Fibroblast of mammary gland (primary cell): ENCODE data around the gene RALGAPB.
A peak's percentile ranks its signal among the peaks of the same experiment; 100 is the strongest.
"Not testable (repeated sequence)": the region's sequence is repeated elsewhere in the genome, so short reads cannot be mapped to it uniquely, and the experiment has no call there.

Experiments used
- DNase-seq: peaks from one replicate; pipeline ENCODE4 v3.0.0-alpha.2; 2010; ENCODE audit warnings: low read depth
- H3K4me3 ChIP-seq: 2 replicates; pipeline ENCODE4 v1.5.1; 2011; ENCODE audit warnings: low read depth, mild to moderate bottlenecking, low read length, moderate library complexity; ENCODE audit not compliant: control insufficient read depth
- CTCF ChIP-seq: conservative IDR thresholded peaks from 2 replicates; pipeline ENCODE4 v1.5.1; 2011; ENCODE audit warnings: low read depth, low read length, inconsistent platforms; ENCODE audit not compliant: control insufficient read depth, insufficient read depth

The RALGAPB gene

DNA sequence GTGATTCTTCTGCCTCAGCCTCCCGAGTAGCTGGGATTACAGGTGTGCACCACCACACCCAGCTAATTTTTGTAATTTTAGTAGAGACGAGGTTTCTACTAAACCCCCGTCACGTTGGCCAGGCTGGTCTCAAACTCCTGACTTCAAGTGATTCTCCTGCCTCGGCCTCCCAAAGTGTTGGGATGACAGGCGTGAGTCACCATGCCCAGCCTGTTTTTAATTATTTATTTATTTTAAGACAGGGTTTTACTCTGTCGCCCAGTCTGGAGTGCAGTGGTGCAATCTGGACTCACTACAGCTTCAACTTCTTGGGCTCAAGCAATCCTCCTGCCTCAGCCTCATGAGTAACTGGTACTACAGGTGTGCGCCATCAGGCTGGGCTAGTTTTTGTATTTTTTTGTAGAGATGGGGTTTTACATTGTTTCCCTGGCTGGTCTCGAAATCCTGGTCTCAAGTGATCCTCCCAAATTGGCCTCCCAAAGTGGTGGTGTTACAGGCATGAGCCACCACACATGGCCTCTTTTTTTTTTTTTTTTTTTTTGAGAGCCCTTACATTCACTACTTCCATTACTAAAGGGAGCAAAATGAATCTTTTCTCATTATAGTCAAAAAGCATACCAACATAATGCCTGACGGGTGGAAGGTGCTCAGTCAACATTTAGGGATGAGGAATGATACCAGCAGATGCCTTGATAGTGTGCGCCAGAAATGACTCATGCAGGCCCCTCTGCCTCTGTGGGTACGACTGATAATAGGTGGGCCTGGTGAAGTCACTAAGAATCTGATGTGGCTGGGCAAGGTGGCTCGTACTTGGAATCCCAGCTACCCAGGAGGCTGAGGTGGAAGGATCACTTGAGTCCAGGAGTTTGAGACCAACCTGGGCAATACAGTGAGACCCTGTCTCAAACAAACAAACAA lies 17.8 kb upstream of the RALGAPB start:
- no peak overlapping the region for H3K4me3 ChIP-seq
- no peak for DNase-seq
- no peak for TF ChIP-seq CTCF

- TF ChIP-seq CTCF = no peak
- DNase-seq = no peak
- H3K4me3 ChIP-seq = no peak overlapping the region
Observed at GRCh38 chr20:38458314-38458713, 14.3 kb upstream of the RALGAPB start.

- DNase-seq = peak; percentile 67
- H3K4me3 ChIP-seq = no peak overlapping the region
- TF ChIP-seq CTCF = no peak
Observed at GRCh38 chr20:38460040-38460623, 12.5 kb upstream of the RALGAPB start.

GRCh38 chr20:38460631-38461030 lies 12.0 kb upstream of the RALGAPB start:
- not testable (repeated sequence) for DNase-seq

GRCh38 chr20:38461167-38461566 lies 11.5 kb upstream of the RALGAPB start:
- H3K4me3 ChIP-seq, DNase-seq: not testable (repeated sequence)

More at GRCh38 chr20:38460631-38461030, 12.0 kb upstream of the RALGAPB start:
- not testable (repeated sequence) for H3K4me3 ChIP-seq

DNA sequence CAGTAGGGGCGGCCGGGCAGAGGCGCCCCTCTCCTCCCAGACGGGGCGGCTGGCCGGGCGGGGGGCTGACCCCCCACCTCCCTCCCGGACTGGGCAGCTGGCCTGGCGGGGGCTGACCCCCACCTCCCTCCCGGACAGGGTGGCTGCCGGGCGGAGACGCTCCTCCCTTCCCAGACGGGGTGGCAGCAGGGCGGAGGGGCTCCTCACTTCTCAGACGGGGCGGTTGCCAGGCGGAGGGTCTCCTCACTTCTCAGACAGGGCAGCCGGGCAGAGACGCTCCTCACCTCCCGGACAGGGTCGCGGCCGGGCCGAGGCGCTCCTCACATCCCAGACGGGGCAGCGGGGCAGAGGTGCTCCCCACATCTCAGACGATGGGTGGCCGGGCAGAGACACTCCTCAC lies 11.1 kb upstream of the RALGAPB start:
- not testable (repeated sequence) for H3K4me3 ChIP-seq, DNase-seq

GRCh38 chr20:38466171-38466570 lies 6.5 kb upstream of the RALGAPB start:
- no peak overlapping the region for H3K4me3 ChIP-seq
- DNase-seq = no peak
- no peak for TF ChIP-seq CTCF

- no peak for DNase-seq
- no peak for TF ChIP-seq CTCF
- H3K4me3 ChIP-seq = no peak overlapping the region
Observed at GRCh38 chr20:38466983-38467382, 5.7 kb upstream of the RALGAPB start.
